Activated naive CD4-positive, alpha-beta T cell (primary cell): ENCODE measurements around the gene CHDH.

Source experiments
- DNase-seq, 4 experiments: peaks; one replicate each; lab custom pipeline; 2025; lab: John Stamatoyannopoulos, UW

The CHDH gene

GRCh38 chr3:53789459-53789858 is 56.8 kb downstream of the CHDH start:
- DNase-seq = no peak

- no peak for DNase-seq
Observed at GRCh38 chr3:53788038-53788437, 58.2 kb downstream of the CHDH start.

GRCh38 chr3:53787016-53787415 is 59.2 kb downstream of the CHDH start:
- DNase-seq = no peak

GRCh38 chr3:53780806-53781205 is 65.4 kb downstream of the CHDH start:
- DNase-seq = no peak

- no peak for DNase-seq
Observed at GRCh38 chr3:53780171-53780570, 66.0 kb downstream of the CHDH start.

GRCh38 chr3:53778153-53778552 is 68.1 kb downstream of the CHDH start:
- DNase-seq = no peak

GRCh38 chr3:53777468-53777867 is 68.8 kb downstream of the CHDH start:
- no peak for DNase-seq

- DNase-seq = no peak
Observed at GRCh38 chr3:53776494-53777101, 69.6 kb downstream of the CHDH start.

- no peak for DNase-seq
Observed at GRCh38 chr3:53775834-53776251, 70.4 kb downstream of the CHDH start.

- DNase-seq = no peak
Observed at GRCh38 chr3:53775018-53775417, 71.2 kb downstream of the CHDH start.

GRCh38 chr3:53774414-53774813 is 71.8 kb downstream of the CHDH start:
- DNase-seq = no peak

- no peak for DNase-seq
Observed at GRCh38 chr3:53773611-53774368, 72.4 kb downstream of the CHDH start.

- no peak for DNase-seq
Observed at GRCh38 chr3:53773021-53773436, 73.2 kb downstream of the CHDH start.

GRCh38 chr3:53772562-53772961 is 73.7 kb downstream of the CHDH start:
- DNase-seq = no peak

- DNase-seq = no peak
Observed at GRCh38 chr3:53768478-53769459, 77.5 kb downstream of the CHDH start.

- no peak for DNase-seq
Observed at GRCh38 chr3:53766706-53767105, 79.5 kb downstream of the CHDH start.

- no peak for DNase-seq
Observed at GRCh38 chr3:53765753-53766152, 80.5 kb downstream of the CHDH start.

- no peak for DNase-seq
Observed at GRCh38 chr3:53764026-53764775, 82.0 kb downstream of the CHDH start.

GRCh38 chr3:53763353-53763752 is 82.9 kb downstream of the CHDH start:
- no peak for DNase-seq
